HepG2 (cell line): ENCODE results near the gene PTPN2. TPM values are rescaled to one million over a fixed set of nuclear protein-coding genes. Genes with fewer than 3 reads are reported as not detected.

ENCODE experiments used
- DPF2 ChIP-seq: sonication (generic); formaldehyde crosslinking; IDR thresholded peaks from 2 replicates; pipeline ENCODE4 v1.4.0; 2020; ENCODE audit warnings: mild to moderate bottlenecking, low read depth, missing genetic modification reagents, borderline replicate concordance
- HDAC1 ChIP-seq: sonication (generic); formaldehyde crosslinking; IDR thresholded peaks from 2 replicates; pipeline ENCODE4 v1.5.1; 2020; ENCODE audit warnings: mild to moderate bottlenecking, missing genetic modification reagents
- HMGXB4 ChIP-seq, 2 experiments: sonication (generic) in 1 of 2; formaldehyde crosslinking in 1 of 2; IDR thresholded peaks; 2 replicates each; pipeline versions ENCODE4 v1.4.0 to v1.6.1; 2018 to 2020; ENCODE audit warnings: missing genetic modification reagents in 2 of 2, borderline replicate concordance in 1 of 2, low read depth in 1 of 2, mild to moderate bottlenecking in 1 of 2, missing biosample characterization in 1 of 2
- HOXD1 ChIP-seq: sonication (generic); formaldehyde crosslinking; IDR thresholded peaks from 2 replicates; pipeline ENCODE4 v1.5.0; 2020; ENCODE audit warnings: missing genetic modification reagents
- MED8 ChIP-seq: sonication (generic); formaldehyde crosslinking; IDR thresholded peaks from 2 replicates; pipeline ENCODE4 v1.8.1; 2023; ENCODE audit warnings: mild to moderate bottlenecking, missing genetic modification reagents; ENCODE audit not compliant: insufficient replicate concordance
- MYNN ChIP-seq: sonication (generic); formaldehyde crosslinking; IDR thresholded peaks from 2 replicates; pipeline ENCODE4 v1.4.0; 2020; ENCODE audit warnings: mild to moderate bottlenecking, low read depth, missing genetic modification reagents
- NFAT5 ChIP-seq: sonication (generic); formaldehyde crosslinking; IDR thresholded peaks from 2 replicates; pipeline ENCODE4 v1.4.0; 2020; ENCODE audit warnings: missing genetic modification reagents
- NFYC ChIP-seq: IDR thresholded peaks from 2 replicates; pipeline ENCODE4 v1.6.1; 2016; ENCODE audit warnings: missing genetic modification reagents, missing compliant biosample characterization
- STAG1 ChIP-seq: sonication (generic); formaldehyde crosslinking; IDR thresholded peaks from 2 replicates; pipeline ENCODE4 v1.4.0; 2020; ENCODE audit warnings: missing genetic modification reagents
- TCF12 ChIP-seq, 2 experiments: fragments of 450-650 bp in 1 of 2; sonication (generic) in 1 of 2; formaldehyde crosslinking in 1 of 2; IDR thresholded peaks; 2 replicates each; pipeline versions ENCODE4 v1.6.1 to v1.8.0; 2017 to 2022; ENCODE audit warnings: antibody characterized with exemption in 1 of 2, mild to moderate bottlenecking in 1 of 2, missing genetic modification reagents in 1 of 2, moderate library complexity in 1 of 2
- TMF1 ChIP-seq: sonication (generic); formaldehyde crosslinking; IDR thresholded peaks from 2 replicates; pipeline ENCODE4 v1.8.1; 2022; ENCODE audit warnings: low read depth, missing genetic modification reagents
- YEATS2 ChIP-seq: sonication (generic); formaldehyde crosslinking; IDR thresholded peaks from 2 replicates; pipeline ENCODE4 v1.4.0; 2020; ENCODE audit warnings: missing genetic modification reagents, borderline replicate concordance
- YY1 ChIP-seq: IDR thresholded peaks from 2 replicates; pipeline ENCODE4 v1.6.1; 2011; ENCODE audit warnings: low read length, low read depth, moderate library complexity, mild to moderate bottlenecking; ENCODE audit not compliant: insufficient read depth, insufficient replicate concordance
- ZFY ChIP-seq: sonication (generic); formaldehyde crosslinking; IDR thresholded peaks from 2 replicates; pipeline ENCODE4 v1.4.0; 2020; ENCODE audit warnings: missing genetic modification reagents
- ZNF121 ChIP-seq: sonication (generic); formaldehyde crosslinking; IDR thresholded peaks from 2 replicates; pipeline ENCODE4 v1.5.0; 2020; ENCODE audit warnings: mild to moderate bottlenecking, missing genetic modification reagents
- ZNF205 ChIP-seq: IDR thresholded peaks from 2 replicates; pipeline ENCODE4 v1.6.1; 2018; ENCODE audit warnings: missing biosample characterization, missing genetic modification reagents
- ZNF292 ChIP-seq: sonication (generic); formaldehyde crosslinking; IDR thresholded peaks from 2 replicates; pipeline ENCODE4 v1.8.1; 2022; ENCODE audit warnings: mild to moderate bottlenecking, low read depth, missing genetic modification reagents, borderline replicate concordance
- ZNF460 ChIP-seq: sonication (generic); formaldehyde crosslinking; IDR thresholded peaks from 2 replicates; pipeline ENCODE4 v1.5.1; 2020; ENCODE audit warnings: missing genetic modification reagents, mild to moderate bottlenecking, borderline replicate concordance
- ZNF556 ChIP-seq: sonication (generic); formaldehyde crosslinking; IDR thresholded peaks from 2 replicates; pipeline ENCODE4 v1.4.0; 2020; ENCODE audit warnings: mild to moderate bottlenecking, missing genetic modification reagents, borderline replicate concordance
- ZNF704 ChIP-seq: sonication (generic); formaldehyde crosslinking; IDR thresholded peaks from 2 replicates; pipeline ENCODE4 v1.8.1; 2023; ENCODE audit warnings: mild to moderate bottlenecking, inconsistent platforms, moderate library complexity, missing genetic modification reagents, borderline replicate concordance
- polyA plus RNA-seq, 8 experiments: library from polyadenylated mRNA; depleted of rRNA in 3 of 8; stranded (reverse) in 7 of 8; unstranded in 1 of 8; fragments of >200 nt; fragmentation: Illumina TruSeq in 4 of 8; extraction: Trizol in 4 of 8; gene quantifications; 2 replicates each; pipeline versions ENCODE4 v1.2.1 to v1.2.3, GENCODE V29; 2011 to 2016; ENCODE audit warnings: low read depth in 4 of 8, missing spikeins in 1 of 8, mixed read lengths in 1 of 8; ENCODE audit not compliant: insufficient read depth in 1 of 8
- total RNA-seq, 5 experiments: library from RNA; depleted of rRNA; stranded (reverse); fragments of >200 nt; fragmentation: Illumina TruSeq; extraction: Trizol; gene quantifications; 2 replicates each; pipeline ENCODE4 v1.2.3, GENCODE V29; 2016; ENCODE audit warnings: low read depth in 1 of 5

Gene PTPN2
- total and polyA plus RNA-seq, 2 of the 13 experiments (the other 11 are each of a cell fraction or from before 2014, with no cell fraction given): 24.9 to 41.5 TPM

- no peak for TF ChIP-seq NFAT5 (CRISPR knock-in tag)
- no peak for TF ChIP-seq YY1
- TF ChIP-seq MYNN (CRISPR knock-in tag): no peak
- TF ChIP-seq TMF1 (CRISPR knock-in tag): no peak
- no peak for TF ChIP-seq DPF2
- TF ChIP-seq TCF12 (IDR thresholded peaks at IDR 0.05): no peak
- no peak for TF ChIP-seq TCF12 (CRISPR knock-in tag; IDR thresholded peaks at IDR 0.05)
- no peak for TF ChIP-seq ZNF556 (CRISPR knock-in tag)
- TF ChIP-seq YEATS2 (CRISPR knock-in tag): no peak
- no peak for TF ChIP-seq ZNF205 (CRISPR knock-in tag)
- no peak for TF ChIP-seq ZNF121 (CRISPR knock-in tag)
- no peak for TF ChIP-seq ZNF292
- TF ChIP-seq ZNF704 (CRISPR knock-in tag): no peak
- TF ChIP-seq HOXD1: no peak
- 0 out of 4 replicates have a peak, but pooled peaks of 1 of the 2 experiments have one; percentile 19 for TF ChIP-seq HMGXB4 (CRISPR knock-in tag; IDR thresholded peaks at IDR 0.05; ENCODE audit: borderline replicate concordance in 1 of 2, low read depth in 1 of 2)
- TF ChIP-seq STAG1 (CRISPR knock-in tag): peak; percentile 23; the same call in 1 of the 2 replicates
- TF ChIP-seq ZNF460: no peak
- no peak for TF ChIP-seq HDAC1
- no peak for TF ChIP-seq MED8 (CRISPR knock-in tag)
- peak; percentile 24; the same call in 1 of the 2 replicates for TF ChIP-seq ZFY (CRISPR knock-in tag)
- TF ChIP-seq NFYC: no peak
Observed at GRCh38 chr18:12886498-12887126, 2.6 kb upstream of the PTPN2 start (continued).
